K562 (cell line): ENCODE results near the gene MSL3. TPM values are rescaled to one million over a fixed set of nuclear protein-coding genes. Genes with fewer than 3 reads are reported as not detected.

Source experiments
- BACH1 ChIP-seq: fragments of 200-800 bp; sonication (Bioruptor generic); IDR thresholded peaks from 2 replicates; pipeline ENCODE4 v1.6.1; 2016; ENCODE audit warnings: missing genetic modification characterization, missing compliant biosample characterization
- CBX2 ChIP-seq: fragments of 200-600 bp; sonication (generic); IDR thresholded peaks from one replicate; pipeline ENCODE4 v1.6.1; 2012; ENCODE audit warnings: mild to moderate bottlenecking, low read length, inconsistent platforms; ENCODE audit not compliant: insufficient read depth, poor library complexity, severe bottlenecking
- DIDO1 ChIP-seq: fragments of 450-650 bp; IDR thresholded peaks from 2 replicates; pipeline ENCODE4 v1.6.1; 2016; ENCODE audit warnings: low read depth, missing biosample characterization, missing genetic modification characterization
- EP300 ChIP-seq: IDR thresholded peaks from 2 replicates; pipeline ENCODE4 v1.6.1; 2012; ENCODE audit warnings: low read length, improper control_type of control experiment
- HMG20B ChIP-seq: fragments of 250-450 bp; sonication (Bioruptor Pico); IDR thresholded peaks from 2 replicates; pipeline ENCODE4 v1.5.0; 2021; ENCODE audit warnings: mild to moderate bottlenecking
- JUND ChIP-seq, 2 experiments: IDR thresholded peaks; 2 replicates in 1 of 2; 3 replicates in 1 of 2; pipeline ENCODE4 v1.6.1; 2011; ENCODE audit warnings: borderline replicate concordance in 2 of 2, low read depth in 2 of 2, low read length in 2 of 2, improper control_type of control experiment in 1 of 2, missing biosample characterization in 1 of 2, missing genetic modification characterization in 1 of 2, missing genetic modification reagents in 1 of 2
- KDM2B ChIP-seq: fragments of 250-450 bp; sonication (Bioruptor Pico); IDR thresholded peaks from 2 replicates; pipeline ENCODE4 v1.8.0; 2021; ENCODE audit warnings: mild to moderate bottlenecking, moderate library complexity
- KLF1 ChIP-seq: fragments of 450-650 bp; IDR thresholded peaks from 2 replicates; pipeline ENCODE4 v1.6.1; 2016; ENCODE audit warnings: missing genetic modification characterization, missing compliant biosample characterization
- MEF2D ChIP-seq: conservative IDR thresholded peaks from 2 replicates; pipeline ENCODE4 v1.6.1; 2016; ENCODE audit warnings: low read depth, missing genetic modification characterization, missing compliant biosample characterization
- NCOA4 ChIP-seq: fragments of 450-650 bp; IDR thresholded peaks from 2 replicates; pipeline ENCODE4 v1.6.1; 2018; ENCODE audit warnings: mild to moderate bottlenecking; ENCODE audit not compliant: partially characterized antibody
- PTTG1 ChIP-seq: fragments of 450-650 bp; IDR thresholded peaks from 2 replicates; pipeline ENCODE4 v1.6.1; 2016; ENCODE audit warnings: low read depth, mild to moderate bottlenecking, missing genetic modification characterization, missing compliant biosample characterization
- RBM22 ChIP-seq: fragments of 200-400 bp; formaldehyde crosslinking; IDR thresholded peaks from 2 replicates; pipeline ENCODE4 v1.6.1; 2018; ENCODE audit warnings: low read length, low read depth; ENCODE audit not compliant: poor library complexity, severe bottlenecking
- SMAD1 ChIP-seq: fragments of 150-350 bp; IDR thresholded peaks from 2 replicates; pipeline ENCODE4 v1.6.1; 2014; ENCODE audit warnings: low read length, low read depth; ENCODE audit not compliant: partially characterized antibody
- SMAD2 ChIP-seq: fragments of 150-350 bp; IDR thresholded peaks from 2 replicates; pipeline ENCODE4 v1.6.1; 2014; ENCODE audit warnings: low read depth, mild to moderate bottlenecking, low read length
- SMARCC2 ChIP-seq: fragments of 450-650 bp; IDR thresholded peaks from 2 replicates; pipeline ENCODE4 v1.6.1; 2017; ENCODE audit warnings: antibody characterized with exemption, moderate library complexity, mild to moderate bottlenecking, low read depth
- WHSC1 ChIP-seq: IDR thresholded peaks from one replicate; pipeline ENCODE4 v1.6.1; 2012; ENCODE audit warnings: low read length, control low read depth, inconsistent platforms
- ZNF165 ChIP-seq: fragments of 250-450 bp; sonication (Bioruptor Pico); IDR thresholded peaks from 2 replicates; pipeline ENCODE4 v1.4.0; 2020; ENCODE audit warnings: borderline replicate concordance
- ZNF311 ChIP-seq: fragments of 250-450 bp; sonication (Bioruptor Pico); IDR thresholded peaks from 2 replicates; pipeline ENCODE4 v1.4.0; 2020; ENCODE audit warnings: mild to moderate bottlenecking, moderate library complexity
- ZNF436 ChIP-seq: fragments of 250-450, 450-650 bp; sonication (Bioruptor Pico); formaldehyde crosslinking; IDR thresholded peaks from 2 replicates; pipeline ENCODE4 v1.7.0; 2020; ENCODE audit warnings: mild to moderate bottlenecking
- polyA plus RNA-seq, 8 experiments: library from polyadenylated mRNA; depleted of rRNA in 4 of 8; stranded (reverse) in 5 of 8; unstranded in 3 of 8; fragments of >200 nt; fragmentation: Nextera tagmentation in 2 of 8; fragmentation: Illumina TruSeq in 1 of 8; extraction: Ambion mirVana in 2 of 8; extraction: Trizol in 1 of 8; gene quantifications; 2 replicates each; pipeline versions ENCODE4 v1.2.1 to v1.2.3, GENCODE V29; 2011 to 2014; ENCODE audit warnings: inconsistent platforms in 1 of 8, missing spikeins in 1 of 8
- total RNA-seq, 7 experiments: library from RNA; depleted of rRNA in 6 of 7; stranded (reverse); fragments of >200 nt in 6 of 7; fragmentation: Illumina TruSeq in 2 of 7; extraction: Trizol in 2 of 7; gene quantifications; 2 replicates each; pipeline versions ENCODE4 v1.2.1 to v1.2.3, GENCODE V29; 2011 to 2021; ENCODE audit warnings: low replicate concordance in 1 of 7
- TF ChIP-seq, protein P1 (sequence below): fragments of 450-650 bp; conservative IDR thresholded peaks from 2 replicates; pipeline ENCODE4 v1.6.1; 2016; ENCODE audit warnings: missing genetic modification characterization, low read depth, mild to moderate bottlenecking, missing compliant biosample characterization, moderate library complexity
- TF ChIP-seq, protein P2 (sequence below): fragments of 450-650 bp; IDR thresholded peaks from 2 replicates; pipeline ENCODE4 v1.6.1; 2016; ENCODE audit warnings: borderline replicate concordance
- TF ChIP-seq, protein P3 (sequence below): fragments of 450-650 bp; IDR thresholded peaks from 2 replicates; pipeline ENCODE4 v1.6.1; 2016
- TF ChIP-seq, protein P4 (sequence below): sonication (generic); formaldehyde crosslinking; IDR thresholded peaks from 2 replicates; pipeline ENCODE4 v1.8.1; 2023; ENCODE audit warnings: mild to moderate bottlenecking, missing genetic modification reagents

The MSL3 gene
- total and polyA plus RNA-seq, 9 of the 15 experiments (the other 6 are each of a cell fraction or from before 2014, with no cell fraction given), result 21.3 to 39.9 (median 27.1) TPM

DNA sequence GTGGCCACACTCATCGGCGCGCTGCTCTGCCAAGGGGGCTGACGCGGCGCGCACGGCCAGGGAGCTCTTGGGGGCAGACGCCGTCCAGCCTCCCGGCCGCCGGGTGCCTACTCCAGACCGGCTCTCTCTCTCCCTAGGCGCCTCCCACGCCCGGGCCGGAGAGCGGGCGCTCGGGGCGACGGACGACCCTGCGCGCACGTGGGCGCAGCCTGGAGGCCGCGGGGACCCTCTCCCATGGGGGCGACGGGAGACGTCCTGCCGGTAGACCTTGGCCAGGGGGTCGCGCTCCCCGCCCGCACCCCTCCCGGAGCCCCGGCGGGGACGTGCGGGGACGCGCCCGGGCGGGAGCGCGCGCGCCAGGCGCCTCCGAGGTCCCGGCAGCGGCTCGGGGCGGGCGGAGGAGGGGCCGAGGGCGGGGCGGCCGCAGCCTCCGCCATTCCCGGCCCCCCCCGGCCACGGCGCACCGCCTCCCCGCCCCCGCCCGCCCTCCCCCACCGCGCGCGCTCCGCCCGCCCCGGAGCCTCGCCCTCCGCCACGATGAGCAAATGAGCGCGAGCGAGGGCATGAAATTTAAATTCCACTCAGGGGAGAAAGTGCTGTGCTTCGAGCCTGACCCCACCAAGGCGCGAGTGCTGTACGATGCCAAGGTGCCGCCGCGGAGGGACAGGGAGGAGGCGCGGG, at the start of gene MSL3 (continued):
- no peak for TF ChIP-seq ZNF311 (CRISPR knock-in tag)
- no peak for TF ChIP-seq CBX2
- TF ChIP-seq, protein P1, sequence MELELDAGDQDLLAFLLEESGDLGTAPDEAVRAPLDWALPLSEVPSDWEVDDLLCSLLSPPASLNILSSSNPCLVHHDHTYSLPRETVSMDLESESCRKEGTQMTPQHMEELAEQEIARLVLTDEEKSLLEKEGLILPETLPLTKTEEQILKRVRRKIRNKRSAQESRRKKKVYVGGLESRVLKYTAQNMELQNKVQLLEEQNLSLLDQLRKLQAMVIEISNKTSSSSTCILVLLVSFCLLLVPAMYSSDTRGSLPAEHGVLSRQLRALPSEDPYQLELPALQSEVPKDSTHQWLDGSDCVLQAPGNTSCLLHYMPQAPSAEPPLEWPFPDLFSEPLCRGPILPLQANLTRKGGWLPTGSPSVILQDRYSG (tag), result no peak
- TF ChIP-seq EP300, result no peak
- TF ChIP-seq DIDO1 (tag), result no peak
- no peak for TF ChIP-seq WHSC1
- TF ChIP-seq SMAD2, result no peak
- TF ChIP-seq, protein P2, sequence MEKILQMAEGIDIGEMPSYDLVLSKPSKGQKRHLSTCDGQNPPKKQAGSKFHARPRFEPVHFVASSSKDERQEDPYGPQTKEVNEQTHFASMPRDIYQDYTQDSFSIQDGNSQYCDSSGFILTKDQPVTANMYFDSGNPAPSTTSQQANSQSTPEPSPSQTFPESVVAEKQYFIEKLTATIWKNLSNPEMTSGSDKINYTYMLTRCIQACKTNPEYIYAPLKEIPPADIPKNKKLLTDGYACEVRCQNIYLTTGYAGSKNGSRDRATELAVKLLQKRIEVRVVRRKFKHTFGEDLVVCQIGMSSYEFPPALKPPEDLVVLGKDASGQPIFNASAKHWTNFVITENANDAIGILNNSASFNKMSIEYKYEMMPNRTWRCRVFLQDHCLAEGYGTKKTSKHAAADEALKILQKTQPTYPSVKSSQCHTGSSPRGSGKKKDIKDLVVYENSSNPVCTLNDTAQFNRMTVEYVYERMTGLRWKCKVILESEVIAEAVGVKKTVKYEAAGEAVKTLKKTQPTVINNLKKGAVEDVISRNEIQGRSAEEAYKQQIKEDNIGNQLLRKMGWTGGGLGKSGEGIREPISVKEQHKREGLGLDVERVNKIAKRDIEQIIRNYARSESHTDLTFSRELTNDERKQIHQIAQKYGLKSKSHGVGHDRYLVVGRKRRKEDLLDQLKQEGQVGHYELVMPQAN, result no peak
- TF ChIP-seq JUND (IDR thresholded peaks at IDR 0.05; ENCODE audit: borderline replicate concordance, low read depth, low read length), result no peak
- TF ChIP-seq JUND (tag; IDR thresholded peaks at IDR 0.05; ENCODE audit: borderline replicate concordance, low read depth, low read length), result no peak
- TF ChIP-seq, protein P3, sequence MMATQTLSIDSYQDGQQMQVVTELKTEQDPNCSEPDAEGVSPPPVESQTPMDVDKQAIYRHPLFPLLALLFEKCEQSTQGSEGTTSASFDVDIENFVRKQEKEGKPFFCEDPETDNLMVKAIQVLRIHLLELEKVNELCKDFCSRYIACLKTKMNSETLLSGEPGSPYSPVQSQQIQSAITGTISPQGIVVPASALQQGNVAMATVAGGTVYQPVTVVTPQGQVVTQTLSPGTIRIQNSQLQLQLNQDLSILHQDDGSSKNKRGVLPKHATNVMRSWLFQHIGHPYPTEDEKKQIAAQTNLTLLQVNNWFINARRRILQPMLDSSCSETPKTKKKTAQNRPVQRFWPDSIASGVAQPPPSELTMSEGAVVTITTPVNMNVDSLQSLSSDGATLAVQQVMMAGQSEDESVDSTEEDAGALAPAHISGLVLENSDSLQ, result no peak
- TF ChIP-seq RBM22, result no peak
- TF ChIP-seq MEF2D, result no peak
- TF ChIP-seq SMARCC2, result no peak
- TF ChIP-seq PTTG1, result no peak
- no peak for TF ChIP-seq ZNF436
- TF ChIP-seq, protein P4, sequence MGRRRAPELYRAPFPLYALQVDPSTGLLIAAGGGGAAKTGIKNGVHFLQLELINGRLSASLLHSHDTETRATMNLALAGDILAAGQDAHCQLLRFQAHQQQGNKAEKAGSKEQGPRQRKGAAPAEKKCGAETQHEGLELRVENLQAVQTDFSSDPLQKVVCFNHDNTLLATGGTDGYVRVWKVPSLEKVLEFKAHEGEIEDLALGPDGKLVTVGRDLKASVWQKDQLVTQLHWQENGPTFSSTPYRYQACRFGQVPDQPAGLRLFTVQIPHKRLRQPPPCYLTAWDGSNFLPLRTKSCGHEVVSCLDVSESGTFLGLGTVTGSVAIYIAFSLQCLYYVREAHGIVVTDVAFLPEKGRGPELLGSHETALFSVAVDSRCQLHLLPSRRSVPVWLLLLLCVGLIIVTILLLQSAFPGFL (CRISPR knock-in tag), result no peak
- TF ChIP-seq BACH1 (tag), result no peak
- no peak for TF ChIP-seq NCOA4
- TF ChIP-seq KDM2B (CRISPR knock-in tag), result no peak
- no peak for TF ChIP-seq ZNF165 (CRISPR knock-in tag)
- TF ChIP-seq SMAD1, result no peak
- no peak for TF ChIP-seq HMG20B (CRISPR knock-in tag)
- no peak for TF ChIP-seq KLF1 (tag)
